Measurements from ENCODE around the gene ADAMTS9. TPM values are rescaled to one million over a fixed set of nuclear protein-coding genes. Genes with fewer than 3 reads are reported as not detected.

Gene ADAMTS9
- polyA plus RNA-seq, 1 experiment, result 0.16 TPM

DNA sequence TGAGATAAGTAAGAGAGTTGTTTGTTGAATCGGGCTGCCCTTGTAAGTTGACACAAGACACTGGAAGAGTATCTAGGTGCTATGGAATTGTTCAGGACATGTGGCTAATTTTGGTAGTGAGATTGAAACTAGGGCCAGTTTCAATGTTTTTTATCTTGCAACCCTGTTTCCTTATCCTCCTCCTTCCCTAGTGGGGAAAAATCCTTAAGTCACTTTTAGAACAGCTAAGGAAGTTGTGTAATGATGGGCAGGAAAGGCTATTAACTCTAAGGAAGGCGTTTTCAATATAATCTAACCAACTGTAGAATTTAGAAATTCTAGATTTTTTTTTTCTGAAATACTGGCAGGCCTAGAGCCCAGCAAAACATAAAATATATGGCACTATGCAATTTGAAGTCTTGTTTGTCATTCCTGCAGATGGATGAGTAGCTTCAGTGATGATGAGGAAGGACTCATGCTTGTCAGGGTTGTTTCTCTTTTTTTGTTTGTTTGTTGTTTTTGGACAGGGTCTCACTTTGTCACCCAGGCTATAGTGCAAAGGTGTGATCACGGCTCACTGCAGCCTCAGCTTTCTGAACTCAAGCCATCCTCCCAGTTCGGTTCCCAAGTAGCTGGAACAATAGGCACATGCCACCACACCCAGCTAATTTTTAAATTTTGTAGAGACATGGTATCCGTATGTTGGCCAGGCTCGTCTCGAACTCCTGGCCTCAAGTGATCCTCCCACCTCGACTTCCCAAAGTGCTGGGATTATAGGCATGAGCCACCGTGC is 27.6 kb upstream of the ADAMTS9 start:
- TF ChIP-seq, protein P1, sequence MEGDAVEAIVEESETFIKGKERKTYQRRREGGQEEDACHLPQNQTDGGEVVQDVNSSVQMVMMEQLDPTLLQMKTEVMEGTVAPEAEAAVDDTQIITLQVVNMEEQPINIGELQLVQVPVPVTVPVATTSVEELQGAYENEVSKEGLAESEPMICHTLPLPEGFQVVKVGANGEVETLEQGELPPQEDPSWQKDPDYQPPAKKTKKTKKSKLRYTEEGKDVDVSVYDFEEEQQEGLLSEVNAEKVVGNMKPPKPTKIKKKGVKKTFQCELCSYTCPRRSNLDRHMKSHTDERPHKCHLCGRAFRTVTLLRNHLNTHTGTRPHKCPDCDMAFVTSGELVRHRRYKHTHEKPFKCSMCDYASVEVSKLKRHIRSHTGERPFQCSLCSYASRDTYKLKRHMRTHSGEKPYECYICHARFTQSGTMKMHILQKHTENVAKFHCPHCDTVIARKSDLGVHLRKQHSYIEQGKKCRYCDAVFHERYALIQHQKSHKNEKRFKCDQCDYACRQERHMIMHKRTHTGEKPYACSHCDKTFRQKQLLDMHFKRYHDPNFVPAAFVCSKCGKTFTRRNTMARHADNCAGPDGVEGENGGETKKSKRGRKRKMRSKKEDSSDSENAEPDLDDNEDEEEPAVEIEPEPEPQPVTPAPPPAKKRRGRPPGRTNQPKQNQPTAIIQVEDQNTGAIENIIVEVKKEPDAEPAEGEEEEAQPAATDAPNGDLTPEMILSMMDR (IDR thresholded peaks at IDR 0.05; ENCODE audit: insufficient read depth, low read depth, low read length), result no peak
- Histone ChIP-seq H3K27me3 (ENCODE audit: control insufficient read depth, insufficient read depth, low read length) (no peaks in the 10 kb centered on the region), H3K36me3 (ENCODE audit: control insufficient read depth, insufficient read depth, low read length) (no peaks in the 10 kb centered on the region), H3K4me3 (ENCODE audit: low read depth, low read length) (no peak overlapping the region)
- CTCF ChIA-PET, result interaction anchor here (0.6 to 1.2 kb wide), 5 partner anchors 9 to 550 kb away, joined by 3 to 5 read pairs (median 3); no protein-coding TSS in a partner anchor
- POLR2A ChIA-PET, result interaction anchor here (0.5 kb wide), 1 partner anchor 185 kb away, joined by 12 read pairs; no protein-coding TSS in a partner anchor
- no peak for DNase-seq (ENCODE audit: low read depth)

DNA sequence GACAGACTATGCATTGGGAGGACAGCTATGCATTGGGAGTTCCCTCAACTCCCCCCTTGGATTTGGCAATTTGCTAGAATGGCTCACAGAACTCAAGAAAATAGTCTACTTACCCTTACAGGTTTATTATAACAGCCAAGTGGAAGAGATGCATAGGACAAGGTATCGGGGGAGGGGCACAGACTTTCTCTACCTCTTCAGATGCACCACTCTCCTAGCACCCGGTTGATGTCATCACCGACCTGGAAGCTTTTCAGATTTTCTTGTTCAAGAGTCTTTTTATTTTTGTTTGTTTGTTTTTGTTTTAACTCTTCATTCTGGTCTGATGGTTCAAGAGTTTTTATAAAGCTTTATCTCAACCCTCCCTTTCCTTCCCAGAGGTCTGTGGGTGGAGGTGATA is 20.7 kb upstream of the ADAMTS9 start:
- Histone ChIP-seq H3K4me3 (ENCODE audit: low read depth, low read length) (no peak overlapping the region), H3K36me3 (ENCODE audit: control insufficient read depth, insufficient read depth, low read length) (no peaks in the 10 kb centered on the region), H3K27me3 (ENCODE audit: control insufficient read depth, insufficient read depth, low read length) (no peaks in the 10 kb centered on the region)
- POLR2A ChIA-PET, result no interaction called here
- DNase-seq (ENCODE audit: low read depth), result no peak
- TF ChIP-seq, protein P1 (IDR thresholded peaks at IDR 0.05; ENCODE audit: insufficient read depth, low read depth, low read length), result no peak
- CTCF ChIA-PET, result interaction anchor here (0.7 to 1.0 kb wide), 2 partner anchors 10 to 468 kb away, joined by 3 read pairs; no protein-coding TSS in a partner anchor

DNA sequence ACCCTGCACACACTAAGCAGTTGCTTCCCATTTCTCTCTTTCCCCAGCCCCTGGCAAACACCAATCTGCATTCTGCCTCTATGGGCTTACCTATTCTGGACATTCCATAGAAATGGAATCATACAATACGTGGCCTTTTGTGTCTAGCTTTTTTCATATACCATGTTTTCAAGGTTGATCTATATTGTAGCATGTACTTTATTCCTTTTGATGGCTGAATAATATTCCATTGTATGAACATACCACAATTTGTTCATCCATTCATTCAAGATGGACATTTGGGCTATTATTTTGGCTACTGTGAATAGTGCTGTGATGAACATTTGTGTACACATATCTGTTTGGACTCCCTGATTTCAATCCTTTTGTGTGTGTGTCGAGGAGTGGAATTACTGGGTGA is 18.1 kb upstream of the ADAMTS9 start:
- no peaks in the 10 kb centered on the region for H3K27me3 ChIP-seq (ENCODE audit: control insufficient read depth, insufficient read depth, low read length)
- TF ChIP-seq, protein P1 (IDR thresholded peaks at IDR 0.05; ENCODE audit: insufficient read depth, low read depth, low read length), result no peak
- no peaks in the 10 kb centered on the region for H3K36me3 ChIP-seq (ENCODE audit: control insufficient read depth, insufficient read depth, low read length)
- ChIA-PET POLR2A (no interaction called here), CTCF (no interaction called here)
- DNase-seq (ENCODE audit: low read depth), result no peak
- H3K4me3 ChIP-seq (ENCODE audit: low read depth, low read length), result no peak overlapping the region

DNA sequence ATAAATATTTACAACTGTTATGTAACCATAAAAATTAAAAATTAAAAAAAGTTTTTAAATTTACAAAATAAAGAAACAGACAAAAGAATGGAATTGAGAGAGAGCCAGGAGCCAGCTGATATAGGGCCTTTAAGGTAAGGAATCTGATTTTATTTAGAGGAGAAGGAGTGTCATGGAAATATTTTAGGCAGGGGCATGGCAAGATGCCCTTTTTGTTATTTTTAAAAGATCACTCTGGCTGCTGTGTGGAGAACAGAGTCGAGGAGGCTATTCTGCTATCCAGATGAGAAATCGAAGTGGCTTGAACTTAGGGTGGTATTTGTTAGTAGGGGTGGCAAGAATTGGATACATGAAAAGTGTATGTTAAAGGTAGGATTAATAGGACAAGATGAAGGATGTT is 9.1 kb upstream of the ADAMTS9 start:
- ChIA-PET POLR2A (no interaction called here), CTCF (no interaction called here)
- no peak for DNase-seq (ENCODE audit: low read depth)
- no peak overlapping the region for H3K4me3 ChIP-seq (ENCODE audit: low read depth, low read length)
- TF ChIP-seq, protein P1 (IDR thresholded peaks at IDR 0.05; ENCODE audit: insufficient read depth, low read depth, low read length), result no peak
- H3K27me3 ChIP-seq (ENCODE audit: control insufficient read depth, insufficient read depth, low read length), result no peaks in the 10 kb centered on the region
- H3K36me3 ChIP-seq (ENCODE audit: control insufficient read depth, insufficient read depth, low read length), result no peaks in the 10 kb centered on the region

DNA sequence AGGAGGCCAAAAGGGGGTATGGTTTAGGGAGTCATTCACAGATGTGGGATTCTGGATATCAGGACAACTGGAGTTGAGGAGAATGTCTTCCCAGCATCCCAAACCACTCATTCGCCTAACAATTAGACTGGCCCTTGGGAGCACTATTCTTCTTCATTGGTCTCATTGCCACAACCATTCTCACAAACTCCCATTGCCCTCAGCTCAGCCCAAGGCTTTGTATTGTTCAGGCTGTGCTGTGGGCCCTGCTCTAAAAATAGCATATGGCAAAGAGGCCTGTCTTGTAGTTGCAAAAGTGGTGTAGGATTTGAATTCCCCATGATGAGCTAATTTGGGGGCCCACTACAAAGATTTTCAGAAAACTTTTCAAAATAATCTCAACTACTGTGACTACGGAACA is 6.3 kb upstream of the ADAMTS9 start:
- DNase-seq (ENCODE audit: low read depth), result no peak
- no peaks in the 10 kb centered on the region for H3K36me3 ChIP-seq (ENCODE audit: control insufficient read depth, insufficient read depth, low read length)
- TF ChIP-seq, protein P1 (IDR thresholded peaks at IDR 0.05; ENCODE audit: insufficient read depth, low read depth, low read length), result no peak
- POLR2A ChIA-PET, result no interaction called here
- CTCF ChIA-PET, result interaction anchor here (1.0 to 1.5 kb wide), 2 partner anchors 26 to 41 kb away, joined by 3 read pairs; no protein-coding TSS in a partner anchor
- no peak overlapping the region for H3K4me3 ChIP-seq (ENCODE audit: low read depth, low read length)
- H3K27me3 ChIP-seq (ENCODE audit: control insufficient read depth, insufficient read depth, low read length), result no peaks in the 10 kb centered on the region

Data from BJ (cell line).